AG09319 (cell line): ENCODE measurements around the gene C19orf73.
A peak's percentile ranks its signal among the peaks of the same experiment; 100 is the strongest.

Experiments used
- DNase-seq: peaks from one replicate; pipeline ENCODE4 v3.0.0-alpha.2; 2010; ENCODE audit warnings: low read depth; ENCODE audit errors: extremely low read depth
- TF ChIP-seq, protein P1 (sequence below): IDR thresholded peaks from 2 replicates; pipeline ENCODE4 v1.5.1; 2011; ENCODE audit warnings: low read depth, mild to moderate bottlenecking, inconsistent platforms, low read length, moderate library complexity

The C19orf73 gene

DNA sequence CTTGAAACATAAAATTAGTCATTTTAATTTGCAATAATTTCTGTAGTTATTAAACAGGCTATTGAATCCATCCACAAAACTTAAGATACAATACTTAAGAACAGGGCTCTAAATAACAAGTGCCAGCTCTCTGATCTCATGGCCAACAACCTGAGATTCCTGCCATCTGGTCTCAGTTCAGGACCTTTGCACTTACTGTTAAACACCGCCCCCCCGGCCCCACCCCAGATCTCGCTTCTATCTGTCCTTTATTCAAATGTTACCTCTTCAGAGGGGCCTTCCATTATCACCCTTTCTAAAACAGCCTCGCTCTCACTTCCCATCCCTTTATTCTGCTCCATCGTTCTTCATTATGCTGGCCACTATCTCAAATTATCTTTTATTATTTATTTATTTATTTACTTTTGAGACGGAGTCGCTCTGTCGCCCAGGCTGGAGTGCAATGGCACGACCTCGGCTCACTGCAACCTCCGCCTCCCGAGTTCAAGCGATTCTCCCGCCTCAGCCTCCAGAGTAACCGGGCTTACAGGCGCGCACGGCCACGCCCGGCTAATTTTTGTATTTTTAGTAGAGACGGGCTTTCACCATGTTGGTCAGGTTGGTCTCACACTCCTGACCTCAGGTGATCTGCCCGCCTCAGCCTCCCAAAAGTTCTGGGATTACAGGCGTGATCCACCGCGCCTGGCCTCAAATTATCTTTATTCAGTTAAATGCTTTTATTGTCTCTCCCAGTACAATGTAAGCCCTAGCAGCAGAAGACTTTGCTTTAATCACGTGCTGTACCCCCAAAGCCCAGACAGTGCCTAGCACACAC lies 34.5 kb downstream of the C19orf73 start:
- TF ChIP-seq, protein P1, sequence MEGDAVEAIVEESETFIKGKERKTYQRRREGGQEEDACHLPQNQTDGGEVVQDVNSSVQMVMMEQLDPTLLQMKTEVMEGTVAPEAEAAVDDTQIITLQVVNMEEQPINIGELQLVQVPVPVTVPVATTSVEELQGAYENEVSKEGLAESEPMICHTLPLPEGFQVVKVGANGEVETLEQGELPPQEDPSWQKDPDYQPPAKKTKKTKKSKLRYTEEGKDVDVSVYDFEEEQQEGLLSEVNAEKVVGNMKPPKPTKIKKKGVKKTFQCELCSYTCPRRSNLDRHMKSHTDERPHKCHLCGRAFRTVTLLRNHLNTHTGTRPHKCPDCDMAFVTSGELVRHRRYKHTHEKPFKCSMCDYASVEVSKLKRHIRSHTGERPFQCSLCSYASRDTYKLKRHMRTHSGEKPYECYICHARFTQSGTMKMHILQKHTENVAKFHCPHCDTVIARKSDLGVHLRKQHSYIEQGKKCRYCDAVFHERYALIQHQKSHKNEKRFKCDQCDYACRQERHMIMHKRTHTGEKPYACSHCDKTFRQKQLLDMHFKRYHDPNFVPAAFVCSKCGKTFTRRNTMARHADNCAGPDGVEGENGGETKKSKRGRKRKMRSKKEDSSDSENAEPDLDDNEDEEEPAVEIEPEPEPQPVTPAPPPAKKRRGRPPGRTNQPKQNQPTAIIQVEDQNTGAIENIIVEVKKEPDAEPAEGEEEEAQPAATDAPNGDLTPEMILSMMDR = no peak
- DNase-seq = no peak

DNA sequence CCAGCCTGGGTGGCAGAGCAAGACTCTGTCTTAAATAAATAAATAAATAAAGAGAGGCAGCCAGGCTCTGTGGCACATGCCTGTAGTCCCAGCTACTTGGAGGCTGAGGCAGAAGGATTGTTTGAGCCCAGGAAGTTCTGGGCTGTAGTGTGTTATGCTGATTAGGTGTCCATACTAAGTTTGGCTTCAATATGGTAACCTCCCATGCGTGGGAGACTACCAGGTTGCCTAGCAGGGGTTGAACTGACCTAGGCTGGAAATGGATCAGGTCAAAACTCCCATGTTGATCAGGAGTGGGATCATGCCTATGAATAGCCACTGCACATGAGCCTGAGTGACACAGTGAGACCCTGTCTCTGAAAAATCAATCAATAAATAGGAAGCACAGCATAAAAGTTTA lies 37.7 kb downstream of the C19orf73 start:
- DNase-seq = no peak
- TF ChIP-seq, protein P1 = no peak

DNA sequence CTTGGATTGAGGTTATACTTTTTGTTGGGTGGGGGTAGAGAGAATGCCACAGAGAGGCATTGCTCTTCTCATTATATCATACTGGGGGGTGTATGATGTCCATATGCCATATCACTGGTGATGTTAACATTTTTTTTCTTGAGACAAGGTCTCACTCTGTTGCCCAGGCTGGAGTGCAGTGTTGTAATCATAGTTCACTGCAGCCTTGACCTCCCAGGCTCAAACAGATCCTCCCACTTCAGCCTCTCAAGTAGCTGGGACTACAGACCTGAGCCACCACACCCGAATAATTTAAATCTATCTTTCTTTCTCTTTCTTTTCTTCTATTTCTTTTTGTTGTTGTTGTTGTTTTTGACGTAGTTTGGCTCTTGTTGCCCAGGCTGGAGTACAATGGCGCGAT lies 38.6 kb downstream of the C19orf73 start:
- TF ChIP-seq, protein P1 = no peak
- no peak for DNase-seq

DNA sequence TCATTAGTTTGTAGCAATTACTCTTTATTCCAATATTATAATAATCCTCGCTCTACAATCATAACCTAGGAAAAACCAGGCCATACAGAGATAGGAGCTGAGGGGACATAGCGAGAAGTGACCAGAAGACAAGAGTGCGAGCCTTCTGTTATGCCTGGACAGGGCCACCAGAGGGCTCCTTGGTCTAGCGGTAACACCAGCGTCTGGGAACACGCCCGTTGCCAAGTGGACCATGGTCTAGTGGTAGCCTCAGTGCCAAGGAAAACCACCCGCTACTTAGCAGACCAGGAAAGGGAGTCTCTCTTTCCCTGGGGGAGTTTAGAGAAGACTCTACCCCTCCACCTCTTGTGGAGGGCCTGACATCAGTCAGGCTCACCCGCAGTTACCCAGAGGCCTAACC lies 44.1 kb downstream of the C19orf73 start:
- DNase-seq = peak; percentile 30
- TF ChIP-seq, protein P1 = peak; percentile 57

DNA sequence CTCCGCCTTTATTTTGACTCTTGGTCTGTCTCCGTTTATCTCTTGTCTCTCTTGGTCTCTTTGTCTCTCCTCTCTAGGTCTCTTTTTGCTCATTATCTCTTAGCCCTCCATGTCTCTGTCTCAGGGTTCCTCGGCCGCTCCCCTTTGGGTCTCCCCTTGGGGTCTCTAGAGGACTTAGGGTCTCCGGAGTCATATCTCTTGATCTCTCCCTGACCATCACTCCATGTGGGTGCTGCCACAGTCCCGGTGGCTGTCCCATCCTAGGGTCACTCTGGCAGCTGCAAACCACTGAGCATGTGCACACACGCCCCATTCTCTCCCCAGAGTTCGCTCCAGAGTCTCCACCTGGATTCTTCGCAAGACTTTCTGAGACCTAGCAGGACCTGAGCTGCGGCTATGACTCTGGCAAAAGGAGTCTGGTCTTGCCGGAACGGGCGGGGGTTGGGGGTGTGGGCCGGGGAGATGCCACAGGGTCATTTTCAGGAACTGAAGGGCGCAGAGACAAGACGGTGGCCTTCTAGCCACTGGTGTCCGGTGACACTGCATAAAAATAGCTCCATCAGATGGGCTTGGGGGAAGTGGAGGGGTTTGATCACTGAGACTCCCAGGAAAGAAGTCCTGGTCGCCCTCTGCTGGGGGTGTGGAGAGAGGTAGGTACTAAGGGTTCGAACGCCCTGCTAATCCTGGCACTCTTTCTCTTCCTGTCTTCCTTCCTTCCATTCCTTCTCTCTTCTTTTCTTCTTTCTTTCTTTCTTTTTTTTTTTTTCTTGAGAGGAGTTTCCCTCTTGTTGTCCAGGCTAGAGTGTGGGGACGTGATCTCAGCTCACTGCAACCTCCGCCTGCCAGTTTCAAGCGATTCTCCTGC lies 45.2 kb downstream of the C19orf73 start:
- DNase-seq = no peak

DNA sequence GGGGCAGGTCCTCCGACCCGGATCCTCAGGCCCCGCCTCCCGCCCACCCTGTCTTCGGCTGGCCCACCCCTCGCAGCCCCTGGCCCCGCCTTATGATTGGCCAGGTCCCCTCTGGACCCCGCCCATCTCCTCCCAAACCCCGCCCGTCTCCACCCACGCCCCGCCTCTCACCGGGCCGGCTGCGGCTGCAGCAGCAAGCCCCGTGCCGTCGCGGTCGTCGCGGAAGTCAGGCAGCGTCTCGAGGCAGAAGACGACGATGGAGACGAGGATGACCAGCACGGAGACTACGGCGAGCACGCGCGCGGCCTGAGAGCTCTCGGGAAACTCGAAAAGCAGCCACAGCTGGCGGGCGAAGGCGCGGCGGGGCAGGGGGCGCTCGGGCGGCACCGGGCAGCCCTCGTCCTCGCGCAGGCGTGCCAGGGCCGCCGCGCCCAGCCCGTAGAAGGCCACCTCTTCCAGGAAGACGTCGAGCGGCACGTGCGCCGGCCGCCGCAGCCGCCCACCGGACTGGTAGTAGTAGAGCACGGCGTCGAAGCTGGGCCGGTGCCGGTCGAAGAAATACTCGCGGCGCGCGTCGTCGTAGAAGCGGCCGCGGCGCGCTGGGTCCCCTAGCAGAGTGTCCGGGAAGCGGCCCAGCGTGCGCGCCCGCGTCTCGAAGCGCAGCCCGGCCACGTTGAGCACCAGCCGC lies 46.9 kb downstream of the C19orf73 start:
- DNase-seq = no peak
- TF ChIP-seq, protein P1 = no peak

More for the DNA sequence above, 45.2 kb downstream of the C19orf73 start:
- TF ChIP-seq, protein P1 = peak; percentile 18
